Measurements from ENCODE around the gene CFHR5.

Gene CFHR5

DNA sequence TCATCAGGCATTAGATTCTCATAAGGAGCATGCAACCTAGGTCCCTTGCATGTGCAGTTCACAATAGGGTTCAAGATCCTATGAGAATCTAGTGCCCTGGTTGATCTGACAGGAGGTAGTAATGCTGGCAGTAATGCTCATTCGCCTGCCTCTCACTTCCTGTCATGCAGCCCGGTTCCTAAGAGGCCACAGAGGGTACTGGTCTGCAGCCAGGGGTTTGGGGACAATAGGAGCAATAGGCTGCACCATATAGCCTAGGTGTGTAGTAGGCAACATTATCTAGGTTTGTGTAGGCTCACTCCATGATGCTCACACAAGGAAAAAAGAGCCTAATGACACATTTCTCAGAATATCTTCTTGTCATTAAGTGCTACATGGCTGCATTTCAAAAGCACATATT, 25.8 kb downstream of the CFHR5 start:
- TF ChIP-seq, protein P1, sequence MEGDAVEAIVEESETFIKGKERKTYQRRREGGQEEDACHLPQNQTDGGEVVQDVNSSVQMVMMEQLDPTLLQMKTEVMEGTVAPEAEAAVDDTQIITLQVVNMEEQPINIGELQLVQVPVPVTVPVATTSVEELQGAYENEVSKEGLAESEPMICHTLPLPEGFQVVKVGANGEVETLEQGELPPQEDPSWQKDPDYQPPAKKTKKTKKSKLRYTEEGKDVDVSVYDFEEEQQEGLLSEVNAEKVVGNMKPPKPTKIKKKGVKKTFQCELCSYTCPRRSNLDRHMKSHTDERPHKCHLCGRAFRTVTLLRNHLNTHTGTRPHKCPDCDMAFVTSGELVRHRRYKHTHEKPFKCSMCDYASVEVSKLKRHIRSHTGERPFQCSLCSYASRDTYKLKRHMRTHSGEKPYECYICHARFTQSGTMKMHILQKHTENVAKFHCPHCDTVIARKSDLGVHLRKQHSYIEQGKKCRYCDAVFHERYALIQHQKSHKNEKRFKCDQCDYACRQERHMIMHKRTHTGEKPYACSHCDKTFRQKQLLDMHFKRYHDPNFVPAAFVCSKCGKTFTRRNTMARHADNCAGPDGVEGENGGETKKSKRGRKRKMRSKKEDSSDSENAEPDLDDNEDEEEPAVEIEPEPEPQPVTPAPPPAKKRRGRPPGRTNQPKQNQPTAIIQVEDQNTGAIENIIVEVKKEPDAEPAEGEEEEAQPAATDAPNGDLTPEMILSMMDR (IDR thresholded peaks at IDR 0.05; ENCODE audit: extremely low read depth, missing control alignments) = no peak
- DNase-seq (ENCODE audit: low spot score) = no peak

DNA sequence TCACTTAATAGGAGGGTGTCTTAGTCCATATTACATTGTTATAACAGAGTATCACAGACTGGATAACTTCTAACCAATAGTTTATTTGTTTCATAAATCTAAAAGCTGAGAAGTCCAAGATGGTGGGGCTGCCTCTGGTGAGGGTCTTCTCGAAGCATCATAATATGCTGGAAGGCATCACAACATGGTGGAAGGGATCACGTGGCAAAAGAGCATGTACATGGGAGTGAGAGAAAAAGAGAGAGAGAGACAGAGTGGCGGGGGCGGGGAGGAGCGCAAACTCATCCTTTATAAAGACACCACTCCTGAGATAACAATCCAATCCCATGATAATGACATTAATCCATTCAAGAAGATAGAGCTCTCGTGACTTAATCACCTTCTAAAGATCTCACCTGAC, 31.5 kb downstream of the CFHR5 start:
- TF ChIP-seq, protein P1 (IDR thresholded peaks at IDR 0.05; ENCODE audit: extremely low read depth, missing control alignments) = no peak
- no peak for DNase-seq (ENCODE audit: low spot score)

DNA sequence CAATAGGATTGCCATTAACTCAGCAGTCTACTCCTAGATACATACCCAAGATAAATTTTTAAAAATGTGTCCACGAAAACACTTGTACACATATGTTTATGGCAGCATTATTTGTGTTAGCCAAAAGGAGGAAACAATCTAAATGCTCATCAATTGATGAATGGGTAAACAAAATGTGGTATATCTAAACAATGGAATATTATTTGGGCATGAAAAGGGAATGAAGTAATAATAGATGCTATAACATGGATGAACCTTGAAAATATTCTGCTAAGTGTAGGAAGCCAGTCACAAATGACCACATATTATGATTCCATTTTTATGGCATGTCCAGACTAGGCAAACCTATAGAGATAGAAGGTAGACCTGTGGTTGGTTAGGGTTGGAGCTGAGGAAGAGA, 34.3 kb downstream of the CFHR5 start:
- DNase-seq (ENCODE audit: low spot score) = no peak
- TF ChIP-seq, protein P1 (IDR thresholded peaks at IDR 0.05; ENCODE audit: extremely low read depth, missing control alignments) = no peak

DNA sequence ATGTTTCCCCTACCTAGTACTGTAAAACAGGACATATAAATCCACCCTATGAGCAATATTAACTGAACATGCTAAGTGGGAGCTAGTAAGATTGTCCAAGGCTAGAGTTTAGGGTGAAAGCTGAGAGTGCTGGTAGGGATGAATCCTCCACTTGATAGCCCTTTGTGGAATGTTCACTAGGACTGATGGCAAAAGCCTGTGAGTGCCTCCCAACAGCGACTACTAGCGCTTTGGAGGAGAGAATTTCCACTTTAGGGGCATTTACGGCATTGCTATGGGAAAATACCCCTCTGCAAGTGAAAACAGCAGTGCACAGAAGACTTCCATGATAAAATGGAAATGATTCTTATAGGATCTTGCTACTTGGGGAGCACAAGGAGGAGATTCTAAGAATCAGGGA, 35.9 kb downstream of the CFHR5 start:
- no peak for DNase-seq (ENCODE audit: low spot score)
- TF ChIP-seq, protein P1 (IDR thresholded peaks at IDR 0.05; ENCODE audit: extremely low read depth, missing control alignments) = no peak

DNA sequence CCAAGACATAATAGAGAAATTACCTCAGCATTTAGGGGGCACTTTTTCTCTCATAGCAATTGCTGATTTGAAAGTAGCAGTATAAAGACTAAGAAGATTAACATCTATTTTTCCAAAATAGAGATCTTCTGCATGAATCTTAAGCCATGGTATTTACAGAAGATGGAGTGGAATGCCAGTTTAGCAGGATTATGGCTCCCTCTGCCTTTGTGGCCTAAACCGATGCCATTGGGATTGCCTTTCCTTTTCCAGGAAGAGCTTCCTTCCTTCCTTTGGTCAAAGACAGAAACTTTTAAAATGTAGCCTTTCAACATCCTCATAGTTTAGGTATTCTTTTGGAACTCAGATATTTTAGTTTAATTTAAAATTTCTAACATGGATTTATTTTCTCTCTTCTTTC, 39.4 kb downstream of the CFHR5 start:
- TF ChIP-seq, protein P1 (IDR thresholded peaks at IDR 0.05; ENCODE audit: extremely low read depth, missing control alignments) = no peak
- no peak for DNase-seq (ENCODE audit: low spot score)

DNA sequence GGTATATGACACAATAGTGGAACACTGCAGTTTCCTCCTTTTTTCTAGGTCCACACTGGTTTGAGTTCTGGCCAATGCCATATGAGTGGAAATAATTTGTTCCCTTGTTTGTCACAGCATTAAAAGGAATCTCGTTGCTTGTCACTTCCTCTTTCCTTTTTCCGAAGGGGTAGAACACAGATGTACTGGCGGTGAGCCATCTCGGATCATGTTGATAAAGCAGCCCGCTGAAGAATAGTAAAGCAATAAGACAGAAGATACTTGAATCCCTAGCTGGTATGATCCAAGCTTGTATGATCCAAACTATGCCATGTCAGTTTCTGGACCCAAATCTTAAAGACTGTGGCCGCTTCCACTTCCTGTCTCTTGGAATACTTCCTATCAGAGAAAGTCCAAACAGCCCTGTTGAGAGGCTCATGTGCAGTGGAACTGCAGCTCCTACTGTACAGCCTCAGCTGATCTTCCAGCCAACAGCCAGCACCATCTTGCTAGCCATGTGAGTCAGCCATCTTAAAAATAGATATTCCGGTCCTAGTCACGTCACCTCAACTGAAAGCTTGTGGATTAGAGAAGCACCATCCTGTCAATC, 40.3 kb downstream of the CFHR5 start:
- TF ChIP-seq, protein P1 (IDR thresholded peaks at IDR 0.05; ENCODE audit: extremely low read depth, missing control alignments) = no peak
- DNase-seq (ENCODE audit: low spot score) = no peak

DNA sequence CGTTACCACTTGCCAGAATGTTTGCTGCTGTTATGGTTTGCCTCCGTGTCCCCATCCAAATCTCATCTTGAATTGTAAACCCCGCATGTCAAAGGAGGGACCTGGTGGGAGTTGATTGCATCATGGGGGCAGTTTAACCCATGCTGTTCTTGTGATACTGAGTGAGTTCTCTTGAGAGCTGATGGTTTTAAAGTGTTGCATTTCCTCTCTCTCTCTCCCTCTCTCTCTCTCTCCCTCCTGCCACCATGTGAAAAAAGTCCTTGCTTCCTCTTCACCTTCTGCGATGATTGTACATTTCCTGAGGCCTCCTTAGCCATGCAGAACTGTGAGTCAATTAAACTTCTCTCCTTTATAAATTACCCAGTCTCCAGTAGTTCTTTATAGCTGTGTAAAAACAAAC, 44.4 kb downstream of the CFHR5 start:
- TF ChIP-seq, protein P1 (IDR thresholded peaks at IDR 0.05; ENCODE audit: extremely low read depth, missing control alignments) = no peak
- no peak for DNase-seq (ENCODE audit: low spot score)
